Astrocyte of the spinal cord (primary cell): ENCODE data around the gene PACSIN1.

Experiments used
- DNase-seq: peaks from one replicate; pipeline ENCODE4 v3.0.0; 2011; ENCODE audit warnings: low read depth, low spot score
- H3K4me3 ChIP-seq: 2 replicates; pipeline ENCODE4 v1.5.1; 2011; ENCODE audit warnings: low read depth, mild to moderate bottlenecking, low read length, moderate library complexity
- CTCF ChIP-seq: IDR thresholded peaks from 2 replicates; pipeline ENCODE4 v1.5.1; 2012; ENCODE audit warnings: low read depth, mild to moderate bottlenecking, low read length, inconsistent platforms
- in situ Hi-C: cut with HindIII; loops from 2 replicates; pipeline ENCODE4 v1.10.0; 2017; ENCODE audit warnings: low sequenced_read_pairs

The PACSIN1 gene

DNA sequence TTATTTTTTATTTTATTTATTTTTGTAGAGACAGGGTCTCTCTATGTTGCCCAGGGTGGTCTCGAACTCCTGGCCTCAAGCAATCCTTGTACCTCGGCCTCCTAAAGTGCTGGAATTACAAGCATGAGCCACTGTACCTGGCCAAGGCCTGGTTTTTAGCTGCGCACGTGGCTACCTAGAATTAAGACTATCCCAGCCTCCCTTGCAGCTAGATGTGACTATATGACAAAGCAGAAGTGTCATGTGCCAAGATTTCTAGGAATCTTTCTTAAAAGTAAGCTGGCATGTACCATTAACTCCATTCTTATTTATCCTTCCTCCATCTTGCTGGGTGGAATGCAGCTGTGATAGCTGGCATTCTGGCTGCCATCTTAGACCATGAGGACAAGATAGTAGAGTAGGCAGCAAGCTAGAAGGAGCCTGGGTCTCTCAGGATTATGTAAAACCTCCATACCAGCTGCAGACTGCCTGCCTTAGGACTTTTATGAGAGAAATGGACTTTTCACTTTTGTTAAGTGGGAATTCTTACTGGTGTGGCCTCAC is 92.4 kb downstream of the PACSIN1 start:
- DNase-seq, result no peak
- no peak overlapping the region for H3K4me3 ChIP-seq
- in situ Hi-C loops, result no loop called here
- TF ChIP-seq CTCF, result no peak

- no peak for DNase-seq
- no peak overlapping the region for H3K4me3 ChIP-seq
- in situ Hi-C loops, result no loop called here
- no peak for TF ChIP-seq CTCF
Observed at GRCh38 chr6:34559651-34560365, 93.9 kb downstream of the PACSIN1 start.

DNA sequence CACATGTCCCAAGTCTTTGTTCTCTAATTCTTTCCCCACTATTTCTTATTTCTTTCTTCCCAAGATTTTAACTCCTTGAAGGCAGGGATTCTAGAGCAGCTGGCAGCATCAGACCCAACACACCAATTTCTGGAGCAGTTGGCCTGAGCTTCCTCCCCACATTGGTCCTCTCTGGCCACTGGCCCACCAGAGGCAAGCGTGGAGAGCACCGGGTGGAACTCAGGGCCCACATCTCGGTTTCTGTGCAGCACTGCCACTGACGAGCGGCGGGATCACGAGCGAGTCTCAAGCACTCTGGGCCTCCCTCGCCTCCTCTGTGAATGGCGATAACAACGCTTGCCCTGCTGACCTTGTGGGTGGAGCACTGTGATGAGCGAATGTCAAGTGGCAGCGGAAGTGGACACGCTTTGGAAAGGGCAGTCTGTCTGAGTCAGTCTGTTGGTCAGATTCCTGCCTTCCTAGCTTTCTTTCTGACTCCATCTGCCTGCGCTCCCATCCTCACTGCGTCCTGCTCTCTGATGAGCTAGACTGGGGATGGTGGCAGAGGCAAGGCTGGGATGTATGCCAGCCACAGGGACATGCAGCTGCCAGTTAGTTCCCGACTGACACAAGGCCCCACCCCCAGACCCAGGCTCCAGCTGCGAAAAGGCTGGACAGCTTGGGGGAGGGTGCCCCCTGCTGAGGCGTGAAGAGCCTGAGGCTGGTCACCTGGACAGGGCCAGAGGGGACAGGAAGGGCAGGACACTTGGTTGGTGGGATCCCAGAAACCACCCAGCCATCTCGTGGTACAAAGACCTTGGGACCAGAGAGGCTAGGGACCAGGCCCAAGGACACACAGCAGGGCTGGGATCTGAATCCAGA is 94.7 kb downstream of the PACSIN1 start:
- in situ Hi-C loops, result no loop called here
- no peak for DNase-seq
- H3K4me3 ChIP-seq, result no peak overlapping the region
- no peak for TF ChIP-seq CTCF

- TF ChIP-seq CTCF, result no peak
- in situ Hi-C loops, result no loop called here
- DNase-seq, result no peak
- no peak overlapping the region for H3K4me3 ChIP-seq
Observed at GRCh38 chr6:34561227-34561530, 95.3 kb downstream of the PACSIN1 start.

- no peak for DNase-seq
- no peak for TF ChIP-seq CTCF
- in situ Hi-C loops, result no loop called here
- H3K4me3 ChIP-seq, result no peak overlapping the region
Observed at GRCh38 chr6:34562350-34562749, 96.5 kb downstream of the PACSIN1 start.

GRCh38 chr6:34562861-34563512 is 97.1 kb downstream of the PACSIN1 start:
- TF ChIP-seq CTCF, result no peak
- DNase-seq, result no peak
- in situ Hi-C loops, result no loop called here
- H3K4me3 ChIP-seq, result no peak overlapping the region
